Liver (tissue), 9 donors: ENCODE data around the gene MYG1. TPM values are rescaled to one million over a fixed set of nuclear protein-coding genes. Genes with fewer than 3 reads are reported as not detected.

Experiments
- DNase-seq: peaks from one replicate; pipeline ENCODE4 v3.0.0-alpha.2; 2017; ENCODE audit warnings: low spot score
- H3K27ac ChIP-seq, 2 donors: one replicate each; pipeline ENCODE4 v1.7.0; 2013; ENCODE audit warnings: inconsistent platforms in 2 of 2, low read length in 2 of 2, control low read depth in 1 of 2, low read depth in 1 of 2, mild to moderate bottlenecking in 1 of 2
- H3K27me3 ChIP-seq, 4 donors: one replicate each; pipeline versions ENCODE4 v1.6.1 to v1.7.0; 2013; ENCODE audit warnings: low read length in 3 of 4, inconsistent platforms in 1 of 4, mild to moderate bottlenecking in 1 of 4, moderate library complexity in 1 of 4; ENCODE audit not compliant: control insufficient read depth in 4 of 4, insufficient read depth in 4 of 4
- H3K36me3 ChIP-seq, 4 donors: one replicate each; pipeline versions ENCODE4 v1.6.1 to v1.7.0; 2013; ENCODE audit warnings: low read length in 3 of 4, mild to moderate bottlenecking in 3 of 4, low read depth in 1 of 4, moderate library complexity in 1 of 4; ENCODE audit not compliant: control insufficient read depth in 4 of 4, insufficient read depth in 3 of 4
- H3K4me1 ChIP-seq, 4 donors: one replicate each; pipeline versions ENCODE4 v1.6.1 to v1.7.0; 2013; ENCODE audit warnings: low read length in 3 of 4, mild to moderate bottlenecking in 3 of 4, moderate library complexity in 1 of 4; ENCODE audit not compliant: control insufficient read depth in 4 of 4, insufficient read depth in 4 of 4
- H3K4me3 ChIP-seq, 3 donors: one replicate each; pipeline versions ENCODE4 v1.6.1 to v1.7.0; 2013; ENCODE audit warnings: low read length in 3 of 3, control low read depth in 1 of 3, low read depth in 1 of 3, mild to moderate bottlenecking in 1 of 3
- H3K9ac ChIP-seq, 2 donors: one replicate each; pipeline ENCODE4 v1.7.0; 2013; ENCODE audit warnings: low read length in 2 of 2, mild to moderate bottlenecking in 2 of 2, moderate library complexity in 2 of 2, control low read depth in 1 of 2, low read depth in 1 of 2
- H3K9me3 ChIP-seq, 4 donors: one replicate each; pipeline versions ENCODE4 v1.6.1 to v1.7.0; 2013; ENCODE audit warnings: low read length in 3 of 4; ENCODE audit not compliant: control insufficient read depth in 4 of 4
- EGR1 ChIP-seq, 2 donors: IDR thresholded peaks; 2 replicates each; pipeline ENCODE4 v1.6.1; 2016 to 2018; ENCODE audit warnings: antibody characterized with exemption in 2 of 2, low read depth in 2 of 2
- FOXA2 ChIP-seq: IDR thresholded peaks from 2 replicates; pipeline ENCODE4 v1.6.1; 2016; ENCODE audit warnings: antibody characterized with exemption
- GABPA ChIP-seq, 2 donors: IDR thresholded peaks in 1 of 2; conservative IDR thresholded peaks in 1 of 2; 2 replicates each; pipeline ENCODE4 v1.6.1; 2016; ENCODE audit warnings: antibody characterized with exemption in 2 of 2, mild to moderate bottlenecking in 1 of 2, moderate library complexity in 1 of 2
- HNF4A ChIP-seq, 2 donors: conservative IDR thresholded peaks; 2 replicates each; pipeline ENCODE4 v1.6.1; 2016; ENCODE audit warnings: antibody characterized with exemption in 2 of 2, mild to moderate bottlenecking in 2 of 2
- HNF4G ChIP-seq: IDR thresholded peaks from 2 replicates; pipeline ENCODE4 v1.6.1; 2016; ENCODE audit warnings: antibody characterized with exemption
- JUND ChIP-seq, 2 donors: IDR thresholded peaks; 2 replicates each; pipeline ENCODE4 v1.6.1; 2016; ENCODE audit warnings: antibody characterized with exemption in 2 of 2
- NR2F2 ChIP-seq: IDR thresholded peaks from 2 replicates; pipeline ENCODE4 v1.6.1; 2016; ENCODE audit warnings: antibody characterized with exemption
- RAD21 ChIP-seq, 2 donors: IDR thresholded peaks; 2 replicates each; pipeline ENCODE4 v1.6.1; 2016; ENCODE audit warnings: antibody characterized with exemption in 2 of 2, mild to moderate bottlenecking in 2 of 2
- RXRA ChIP-seq, 2 donors: IDR thresholded peaks; 2 replicates each; pipeline ENCODE4 v1.6.1; 2017 to 2018; ENCODE audit warnings: antibody characterized with exemption in 2 of 2, mild to moderate bottlenecking in 1 of 2
- SP1 ChIP-seq: IDR thresholded peaks from 2 replicates; pipeline ENCODE4 v1.6.1; 2018; ENCODE audit warnings: antibody characterized with exemption, mild to moderate bottlenecking
- TAF1 ChIP-seq: conservative IDR thresholded peaks from 2 replicates; pipeline ENCODE4 v1.6.1; 2016; ENCODE audit warnings: antibody characterized with exemption, mild to moderate bottlenecking
- YY1 ChIP-seq: IDR thresholded peaks from 2 replicates; pipeline ENCODE4 v1.6.1; 2016; ENCODE audit warnings: antibody characterized with exemption, mild to moderate bottlenecking
- WGBS: extraction: QIAGEN DNeasy Blood & Tissue Kit; methylation state at CpG from one replicate; pipeline ENCODE4 v1.1.7; 2013; 5-methylcytosine and 5-hydroxymethylcytosine counted together
- polyA plus RNA-seq, 2 donors: library from polyadenylated mRNA; stranded (reverse) in 1 of 2; unstranded in 1 of 2; fragments of 200-250 nt in 1 of 2; fragments of >200 nt in 1 of 2; fragmentation: Nextera tagmentation in 1 of 2; extraction: Ambion mirVana in 1 of 2; gene quantifications; one replicate each; pipeline versions ENCODE4 v1.2.1 to v1.2.3, GENCODE V29; 2013 to 2015
- total RNA-seq, 2 donors: library from RNA; depleted of rRNA; stranded (reverse); fragments of >200 nt; gene quantifications; one replicate each; pipeline ENCODE4 v1.2.3, GENCODE V29; 2014
- TF ChIP-seq, protein P1 (sequence below): IDR thresholded peaks from 2 replicates; pipeline ENCODE4 v1.6.1; 2016; ENCODE audit warnings: antibody characterized with exemption
- TF ChIP-seq, protein P2 (sequence below): fragments of 150-350 bp; IDR thresholded peaks from 2 replicates; pipeline ENCODE4 v1.5.1; 2017; ENCODE audit warnings: improper control_type of control experiment, low read depth, low read length; ENCODE audit not compliant: missing input control
- TF ChIP-seq, protein P3 (sequence below): IDR thresholded peaks from 2 replicates; pipeline ENCODE4 v1.6.1; 2016; ENCODE audit warnings: antibody characterized with exemption
- TF ChIP-seq, protein P4 (sequence below): IDR thresholded peaks from 2 replicates; pipeline ENCODE4 v1.6.1; 2016; ENCODE audit warnings: antibody characterized with exemption, mild to moderate bottlenecking
- TF ChIP-seq, protein P5 (sequence below): IDR thresholded peaks from 2 replicates; pipeline ENCODE4 v1.6.1; 2016; ENCODE audit warnings: antibody characterized with exemption
- donor health status: healthy.
- donor health status: healthy.
- donor health status: healthy.
- donor health status: healthy.
- donor health status: healthy.

Gene MYG1
- total and polyA plus RNA-seq, 4 donors: 15.0 to 28.0 (median 19.3) TPM

DNA sequence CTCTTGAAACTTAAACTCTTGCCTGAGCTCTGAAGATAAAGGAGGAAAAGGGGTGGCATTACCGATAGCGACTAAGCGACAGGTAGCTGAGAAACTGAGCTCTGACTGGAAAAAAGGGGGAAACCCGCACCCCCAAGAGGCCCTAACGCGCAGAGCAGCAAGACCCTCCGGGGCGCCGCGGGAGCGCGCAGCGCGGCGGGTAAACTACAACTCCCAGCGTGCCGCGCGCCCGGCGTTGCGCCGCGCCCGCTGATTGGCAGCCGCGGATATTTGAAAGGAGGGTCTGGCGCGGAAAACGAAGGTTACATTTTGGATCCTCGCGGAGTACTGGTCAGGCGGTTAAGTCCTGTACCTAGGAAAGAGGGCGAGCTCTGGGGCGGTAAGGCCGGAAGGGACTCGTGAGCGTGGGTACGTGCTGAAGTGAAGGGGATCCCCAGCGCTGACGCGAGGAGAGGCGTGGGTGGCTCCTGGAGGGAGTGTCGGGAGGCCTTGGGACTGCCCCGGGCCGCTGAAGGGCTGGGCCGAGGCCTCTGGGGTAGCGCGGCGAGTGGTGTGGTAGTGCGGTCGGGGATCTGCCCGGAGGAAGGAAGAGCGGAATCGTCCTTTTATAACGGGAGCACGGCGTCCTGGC lies 31.4 kb upstream of the MYG1 start, which contains the start of gene ESPL1 (continued):
- TF ChIP-seq, protein P1, sequence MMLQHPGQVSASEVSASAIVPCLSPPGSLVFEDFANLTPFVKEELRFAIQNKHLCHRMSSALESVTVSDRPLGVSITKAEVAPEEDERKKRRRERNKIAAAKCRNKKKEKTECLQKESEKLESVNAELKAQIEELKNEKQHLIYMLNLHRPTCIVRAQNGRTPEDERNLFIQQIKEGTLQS: no peak
- no peak for TF ChIP-seq FOXA2
- TF ChIP-seq JUND (IDR thresholded peaks at IDR 0.05): no peak

DNA sequence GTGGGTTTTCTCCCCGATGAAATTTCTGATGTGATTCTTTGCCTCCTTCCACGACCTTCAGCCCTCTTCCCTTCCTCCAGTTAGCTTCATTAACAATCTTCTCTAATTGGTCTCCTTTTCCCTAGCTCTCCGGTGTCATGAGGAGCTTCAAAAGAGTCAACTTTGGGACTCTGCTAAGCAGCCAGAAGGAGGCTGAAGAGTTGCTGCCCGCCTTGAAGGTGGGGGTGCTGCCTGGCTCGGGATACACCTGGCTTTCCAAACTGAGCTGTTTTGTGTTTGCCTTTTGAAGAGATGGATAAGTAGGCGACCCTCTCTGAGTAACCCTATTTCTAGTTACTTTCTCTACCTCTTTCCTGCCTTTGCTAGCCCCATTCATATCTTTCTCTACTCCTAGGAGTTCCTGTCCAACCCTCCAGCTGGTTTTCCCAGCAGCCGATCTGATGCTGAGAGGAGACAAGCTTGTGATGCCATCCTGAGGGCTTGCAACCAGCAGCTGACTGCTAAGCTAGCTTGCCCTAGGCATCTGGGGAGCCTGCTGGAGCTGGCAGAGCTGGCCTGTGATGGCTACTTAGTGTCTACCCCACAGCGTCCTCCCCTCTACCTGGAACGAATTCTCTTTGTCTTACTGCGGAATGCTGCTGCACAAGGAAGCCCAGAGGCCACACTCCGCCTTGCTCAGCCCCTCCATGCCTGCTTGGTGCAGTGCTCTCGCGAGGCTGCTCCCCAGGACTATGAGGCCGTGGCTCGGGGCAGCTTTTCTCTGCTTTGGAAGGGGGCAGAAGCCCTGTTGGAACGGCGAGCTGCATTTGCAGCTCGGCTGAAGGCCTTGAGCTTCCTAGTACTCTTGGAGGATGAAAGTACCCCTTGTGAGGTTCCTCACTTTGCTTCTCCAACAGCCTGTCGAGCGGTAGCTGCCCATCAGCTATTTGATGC lies 30.6 kb upstream of the MYG1 start:
- Histone ChIP-seq H3K27me3 (no peaks in the 10 kb centered on the region), H3K27ac (no peak overlapping the region), H3K9me3 (no peaks in the 10 kb centered on the region), H3K9ac (peak overlapping the region; percentile 43 to 44), H3K36me3 (no peaks in the 10 kb centered on the region), H3K4me3 (peak overlapping the region in 2 of 3 donors; percentile 70 to 85), H3K4me1 (peaks cover 2 to 10% (median 8%) of the 10 kb centered on the region in 4 donors)
- WGBS: 66% methylated on average over 20 of the region's 20 CpGs
- no peak for TF ChIP-seq EGR1 (IDR thresholded peaks at IDR 0.05; ENCODE audit: low read depth in 2 of 2)
- TF ChIP-seq RAD21 (IDR thresholded peaks at IDR 0.05): no peak
- no peak for TF ChIP-seq FOXA2
- no peak for TF ChIP-seq HNF4A (conservative IDR thresholded peaks at IDR 0.05)
- no peak for TF ChIP-seq HNF4G
- TF ChIP-seq GABPA (IDR thresholded peaks at IDR 0.05 in 1 of 2, conservative IDR thresholded peaks at IDR 0.05 in 1 of 2): no peak
- no peak for TF ChIP-seq SP1
- TF ChIP-seq RXRA (IDR thresholded peaks at IDR 0.05): no peak
- no peak for DNase-seq

DNA sequence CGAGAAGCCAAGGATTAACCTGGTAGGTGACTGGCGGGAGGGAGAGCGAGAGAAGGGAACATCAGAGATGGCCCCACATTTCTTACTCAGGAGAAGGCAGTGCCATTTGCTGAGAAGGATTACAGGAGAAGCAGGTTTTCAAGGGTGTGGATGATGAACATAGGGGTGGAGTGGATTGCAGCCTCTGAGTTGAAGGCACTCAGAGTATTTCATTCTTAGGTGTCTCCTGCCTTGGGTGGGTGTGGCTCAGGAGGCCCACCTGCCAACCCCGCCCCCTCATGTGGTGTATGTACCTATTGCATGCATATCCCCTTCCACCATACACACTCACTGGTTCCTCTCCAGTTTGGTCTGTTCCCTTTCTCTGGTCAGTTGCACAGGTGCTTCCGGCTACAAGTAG lies 25.1 kb upstream of the MYG1 start:
- H3K4me3 ChIP-seq: no peak overlapping the region
- no peak overlapping the region for H3K9ac ChIP-seq
- H3K27me3 ChIP-seq: no peaks in the 10 kb centered on the region
- TF ChIP-seq RAD21 (IDR thresholded peaks at IDR 0.05) (no peak), GABPA (IDR thresholded peaks at IDR 0.05 in 1 of 2, conservative IDR thresholded peaks at IDR 0.05 in 1 of 2) (no peak), TAF1 (no peak), HNF4G (no peak), FOXA2 (no peak), YY1 (no peak), NR2F2 (no peak), HNF4A (conservative IDR thresholded peaks at IDR 0.05) (no peak), SP1 (no peak), JUND (IDR thresholded peaks at IDR 0.05) (no peak), EGR1 (IDR thresholded peaks at IDR 0.05; ENCODE audit: low read depth in 2 of 2) (no peak), RXRA (IDR thresholded peaks at IDR 0.05) (no peak)
- TF ChIP-seq, protein P2, sequence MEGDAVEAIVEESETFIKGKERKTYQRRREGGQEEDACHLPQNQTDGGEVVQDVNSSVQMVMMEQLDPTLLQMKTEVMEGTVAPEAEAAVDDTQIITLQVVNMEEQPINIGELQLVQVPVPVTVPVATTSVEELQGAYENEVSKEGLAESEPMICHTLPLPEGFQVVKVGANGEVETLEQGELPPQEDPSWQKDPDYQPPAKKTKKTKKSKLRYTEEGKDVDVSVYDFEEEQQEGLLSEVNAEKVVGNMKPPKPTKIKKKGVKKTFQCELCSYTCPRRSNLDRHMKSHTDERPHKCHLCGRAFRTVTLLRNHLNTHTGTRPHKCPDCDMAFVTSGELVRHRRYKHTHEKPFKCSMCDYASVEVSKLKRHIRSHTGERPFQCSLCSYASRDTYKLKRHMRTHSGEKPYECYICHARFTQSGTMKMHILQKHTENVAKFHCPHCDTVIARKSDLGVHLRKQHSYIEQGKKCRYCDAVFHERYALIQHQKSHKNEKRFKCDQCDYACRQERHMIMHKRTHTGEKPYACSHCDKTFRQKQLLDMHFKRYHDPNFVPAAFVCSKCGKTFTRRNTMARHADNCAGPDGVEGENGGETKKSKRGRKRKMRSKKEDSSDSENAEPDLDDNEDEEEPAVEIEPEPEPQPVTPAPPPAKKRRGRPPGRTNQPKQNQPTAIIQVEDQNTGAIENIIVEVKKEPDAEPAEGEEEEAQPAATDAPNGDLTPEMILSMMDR: no peak
- TF ChIP-seq, protein P3, sequence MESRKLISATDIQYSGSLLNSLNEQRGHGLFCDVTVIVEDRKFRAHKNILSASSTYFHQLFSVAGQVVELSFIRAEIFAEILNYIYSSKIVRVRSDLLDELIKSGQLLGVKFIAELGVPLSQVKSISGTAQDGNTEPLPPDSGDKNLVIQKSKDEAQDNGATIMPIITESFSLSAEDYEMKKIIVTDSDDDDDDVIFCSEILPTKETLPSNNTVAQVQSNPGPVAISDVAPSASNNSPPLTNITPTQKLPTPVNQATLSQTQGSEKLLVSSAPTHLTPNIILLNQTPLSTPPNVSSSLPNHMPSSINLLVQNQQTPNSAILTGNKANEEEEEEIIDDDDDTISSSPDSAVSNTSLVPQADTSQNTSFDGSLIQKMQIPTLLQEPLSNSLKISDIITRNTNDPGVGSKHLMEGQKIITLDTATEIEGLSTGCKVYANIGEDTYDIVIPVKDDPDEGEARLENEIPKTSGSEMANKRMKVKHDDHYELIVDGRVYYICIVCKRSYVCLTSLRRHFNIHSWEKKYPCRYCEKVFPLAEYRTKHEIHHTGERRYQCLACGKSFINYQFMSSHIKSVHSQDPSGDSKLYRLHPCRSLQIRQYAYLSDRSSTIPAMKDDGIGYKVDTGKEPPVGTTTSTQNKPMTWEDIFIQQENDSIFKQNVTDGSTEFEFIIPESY: no peak
- TF ChIP-seq, protein P4, sequence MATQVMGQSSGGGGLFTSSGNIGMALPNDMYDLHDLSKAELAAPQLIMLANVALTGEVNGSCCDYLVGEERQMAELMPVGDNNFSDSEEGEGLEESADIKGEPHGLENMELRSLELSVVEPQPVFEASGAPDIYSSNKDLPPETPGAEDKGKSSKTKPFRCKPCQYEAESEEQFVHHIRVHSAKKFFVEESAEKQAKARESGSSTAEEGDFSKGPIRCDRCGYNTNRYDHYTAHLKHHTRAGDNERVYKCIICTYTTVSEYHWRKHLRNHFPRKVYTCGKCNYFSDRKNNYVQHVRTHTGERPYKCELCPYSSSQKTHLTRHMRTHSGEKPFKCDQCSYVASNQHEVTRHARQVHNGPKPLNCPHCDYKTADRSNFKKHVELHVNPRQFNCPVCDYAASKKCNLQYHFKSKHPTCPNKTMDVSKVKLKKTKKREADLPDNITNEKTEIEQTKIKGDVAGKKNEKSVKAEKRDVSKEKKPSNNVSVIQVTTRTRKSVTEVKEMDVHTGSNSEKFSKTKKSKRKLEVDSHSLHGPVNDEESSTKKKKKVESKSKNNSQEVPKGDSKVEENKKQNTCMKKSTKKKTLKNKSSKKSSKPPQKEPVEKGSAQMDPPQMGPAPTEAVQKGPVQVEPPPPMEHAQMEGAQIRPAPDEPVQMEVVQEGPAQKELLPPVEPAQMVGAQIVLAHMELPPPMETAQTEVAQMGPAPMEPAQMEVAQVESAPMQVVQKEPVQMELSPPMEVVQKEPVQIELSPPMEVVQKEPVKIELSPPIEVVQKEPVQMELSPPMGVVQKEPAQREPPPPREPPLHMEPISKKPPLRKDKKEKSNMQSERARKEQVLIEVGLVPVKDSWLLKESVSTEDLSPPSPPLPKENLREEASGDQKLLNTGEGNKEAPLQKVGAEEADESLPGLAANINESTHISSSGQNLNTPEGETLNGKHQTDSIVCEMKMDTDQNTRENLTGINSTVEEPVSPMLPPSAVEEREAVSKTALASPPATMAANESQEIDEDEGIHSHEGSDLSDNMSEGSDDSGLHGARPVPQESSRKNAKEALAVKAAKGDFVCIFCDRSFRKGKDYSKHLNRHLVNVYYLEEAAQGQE: no peak
- TF ChIP-seq, protein P5, sequence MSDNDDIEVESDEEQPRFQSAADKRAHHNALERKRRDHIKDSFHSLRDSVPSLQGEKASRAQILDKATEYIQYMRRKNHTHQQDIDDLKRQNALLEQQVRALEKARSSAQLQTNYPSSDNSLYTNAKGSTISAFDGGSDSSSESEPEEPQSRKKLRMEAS: no peak
- H3K9me3 ChIP-seq: no peaks in the 10 kb centered on the region
- H3K4me1 ChIP-seq: peaks cover 0 to 3% (median 2%) of the 10 kb centered on the region in 4 donors
- no peak for DNase-seq
- no peak overlapping the region for H3K27ac ChIP-seq
- H3K36me3 ChIP-seq: no peaks in the 10 kb centered on the region
- 98% methylated on average over 5 of the region's 5 CpGs for WGBS
